Midbrain (tissue), 1 donor: ENCODE measurements around the gene NAT16.
"Not testable (repeated sequence)": the region's sequence is repeated elsewhere in the genome, so short reads cannot be mapped to it uniquely, and the experiment has no call there.

Experiments
- DNase-seq: peaks from one replicate; lab custom pipeline; 2025; lab: John Stamatoyannopoulos, UW

Gene NAT16

DNA sequence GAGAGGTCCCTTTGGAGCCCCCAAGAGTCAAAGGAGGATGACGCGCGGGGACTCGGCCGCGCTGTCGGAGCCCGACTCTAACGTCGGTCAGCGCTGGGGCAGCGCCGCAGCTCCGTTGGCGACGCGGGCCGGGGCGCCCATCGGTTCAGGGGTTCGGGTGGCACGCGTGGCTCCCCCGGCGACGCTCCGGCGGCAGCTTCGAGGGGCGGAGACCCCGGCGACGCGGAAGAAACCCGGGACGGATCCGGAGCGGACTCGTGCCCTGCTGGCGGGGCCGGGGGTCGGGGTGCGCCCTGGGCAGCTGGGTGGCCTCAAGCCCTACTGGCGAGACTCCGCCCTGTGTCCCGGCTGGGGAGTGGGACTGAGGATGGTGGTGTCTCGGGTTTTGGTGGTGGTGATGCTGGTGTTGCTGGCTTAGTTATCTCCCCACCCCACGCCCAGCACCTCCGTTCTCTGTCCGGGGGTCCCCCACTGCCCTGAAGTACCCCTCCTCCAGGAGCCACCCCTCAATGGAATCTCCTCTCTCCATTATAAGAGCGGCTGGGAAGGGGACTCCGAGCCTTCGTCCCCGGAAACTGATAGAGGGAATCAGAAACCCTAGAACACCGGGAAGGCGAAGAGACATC is at the start of gene NAT16:
TSS of gene NAT16 (minus strand) at position 164 of the 626 bp plus-strand sequence. CDS start 5,486 bp downstream, outside the sequence.
- no peak for DNase-seq

DNA sequence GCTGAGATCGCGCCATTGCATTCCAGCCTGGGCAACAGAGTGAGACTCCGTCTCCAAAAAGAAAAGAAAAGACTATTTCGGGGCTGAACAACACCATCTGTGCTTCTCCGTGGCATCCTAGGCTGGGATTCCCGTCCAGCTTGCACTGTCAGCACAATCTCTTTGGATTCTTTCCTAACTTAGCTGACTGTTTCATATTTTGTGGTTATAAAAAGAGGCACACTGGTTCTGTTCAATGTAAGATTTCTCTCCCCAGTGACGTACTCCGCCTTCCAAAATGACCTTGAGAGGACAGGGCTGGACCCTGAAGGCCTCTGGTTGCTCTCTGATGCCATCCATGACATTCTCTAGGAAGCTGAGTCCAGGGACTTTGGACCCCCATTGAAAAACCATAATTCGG is 46.6 kb upstream of the NAT16 start:
- DNase-seq: no peak

DNA sequence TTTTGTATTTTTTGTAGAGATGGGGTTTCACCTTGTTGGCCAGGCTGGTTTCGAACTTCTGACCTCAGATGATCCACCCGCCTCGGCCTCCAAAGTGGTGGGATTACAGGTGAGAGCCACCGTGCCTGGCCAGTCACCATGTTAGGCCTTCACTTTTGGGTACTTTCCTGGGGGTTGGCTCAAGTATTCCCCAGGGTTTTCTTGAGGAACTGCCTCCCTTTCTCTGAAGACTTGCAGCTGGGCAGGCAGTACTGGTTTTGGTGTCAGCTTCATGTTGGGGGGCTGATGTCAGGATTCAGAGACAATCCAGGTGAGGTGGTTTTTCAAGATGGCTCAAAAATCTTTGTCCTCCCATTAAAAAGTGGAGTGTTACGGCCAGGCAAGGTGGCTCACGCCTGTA is 45.6 kb upstream of the NAT16 start:
- no peak for DNase-seq

DNA sequence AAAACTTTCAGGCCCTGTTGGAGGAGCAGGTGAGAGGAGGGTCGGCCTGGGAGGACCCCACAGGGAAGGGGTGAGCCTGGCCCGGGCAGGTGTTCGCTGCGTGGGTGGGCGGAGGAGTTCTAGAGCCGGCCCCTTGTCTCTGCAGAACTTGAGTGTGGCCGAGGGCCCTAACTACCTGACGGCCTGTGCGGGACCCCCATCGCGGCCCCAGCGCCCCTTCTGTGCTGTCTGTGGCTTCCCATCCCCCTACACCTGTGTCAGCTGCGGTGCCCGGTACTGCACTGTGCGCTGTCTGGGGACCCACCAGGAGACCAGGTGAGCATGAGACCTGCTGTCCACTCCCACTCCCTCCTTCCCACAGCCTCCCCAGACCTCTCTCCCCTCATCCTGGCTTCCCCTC is 43.4 kb upstream of the NAT16 start:
- no peak for DNase-seq

DNA sequence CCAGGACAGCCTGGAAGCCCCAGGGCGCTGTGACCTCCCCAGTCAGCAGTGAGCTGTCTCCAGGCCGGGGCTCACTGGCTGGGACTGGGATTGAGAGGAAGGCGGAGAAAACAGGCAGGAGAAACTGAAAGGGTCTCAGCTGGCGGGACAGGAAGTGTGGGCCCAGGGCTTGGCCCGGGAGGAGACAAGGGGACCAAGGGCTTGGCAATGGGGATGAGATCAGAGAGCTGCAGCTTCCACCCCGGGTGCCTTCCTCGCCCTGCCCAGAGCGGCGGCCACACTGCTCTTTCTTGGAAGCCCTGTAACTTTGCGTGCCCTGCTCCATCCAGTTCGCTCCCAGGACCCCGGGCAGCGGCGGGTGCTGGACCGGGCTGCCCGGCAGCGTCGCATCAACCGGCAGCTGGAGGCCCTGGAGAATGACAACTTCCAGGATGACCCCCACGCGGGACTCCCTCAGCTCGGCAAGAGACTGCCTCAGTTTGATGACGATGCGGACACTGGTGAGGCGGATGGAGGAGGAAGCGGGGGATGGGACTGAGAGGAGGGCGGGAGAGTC is 42.3 kb upstream of the NAT16 start:
- DNase-seq: no peak

DNA sequence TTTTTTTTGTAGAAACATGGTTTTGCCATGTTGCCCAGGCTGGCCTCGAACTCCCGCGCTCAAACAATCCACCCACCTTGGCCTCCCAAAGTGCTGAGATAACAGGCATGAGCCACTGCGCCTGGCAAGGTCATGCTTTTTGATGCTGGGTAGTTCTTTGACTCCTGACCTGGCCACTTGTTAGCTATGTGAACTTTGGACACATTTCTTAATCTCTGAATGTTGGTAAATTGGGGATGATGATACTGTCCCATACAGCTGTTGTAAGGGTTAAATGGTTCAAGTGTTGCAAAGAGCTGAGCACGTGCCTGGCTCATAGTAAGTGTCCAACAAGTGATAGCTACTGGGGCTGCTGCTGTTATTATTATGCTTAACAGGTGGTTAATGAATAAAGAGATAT is 40.2 kb upstream of the NAT16 start:
- DNase-seq: no peak

DNA sequence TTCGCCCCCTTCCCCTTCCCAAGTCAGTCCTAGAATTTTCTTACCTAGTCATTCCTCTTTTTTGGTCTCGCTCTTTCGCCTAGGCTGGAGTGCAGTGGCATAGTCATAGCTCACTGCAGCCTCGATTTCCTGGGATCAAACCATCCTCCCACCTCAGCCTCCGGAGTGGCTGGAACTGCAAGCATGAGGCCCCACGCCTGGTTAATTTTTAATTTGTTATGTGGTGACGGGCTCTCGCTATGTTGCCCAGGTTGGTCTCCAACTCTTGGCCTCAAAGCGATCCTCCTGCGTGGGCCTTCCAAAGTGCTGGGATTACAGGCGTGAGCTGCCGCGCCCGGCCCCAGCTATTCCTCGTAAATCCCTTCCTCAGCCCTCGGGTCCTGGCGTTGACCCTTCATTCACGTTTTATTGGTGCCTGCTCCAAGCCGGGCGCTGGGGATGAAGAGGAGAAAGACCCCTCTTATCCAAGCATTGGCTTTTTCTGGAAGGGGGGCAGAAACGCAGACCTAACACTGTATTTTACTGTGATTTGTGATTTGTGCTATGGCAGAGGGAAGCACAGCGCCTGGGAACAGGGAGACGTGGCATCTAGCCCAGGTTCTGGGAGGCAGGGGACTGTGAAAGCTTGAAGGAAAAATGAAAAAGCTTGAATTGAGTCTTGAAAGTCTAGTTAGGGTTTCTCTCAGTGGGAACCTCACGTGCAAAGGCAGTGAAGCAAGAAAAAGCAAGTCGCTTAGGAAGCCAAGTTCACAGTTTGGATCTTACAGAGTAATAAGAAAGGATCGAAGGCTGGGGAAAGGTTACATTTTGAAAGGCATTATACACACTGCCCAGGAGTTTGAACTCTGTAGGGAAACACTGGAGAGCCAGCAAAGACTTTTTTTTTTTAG is 38.4 kb upstream of the NAT16 start:
- no peak for DNase-seq

DNA sequence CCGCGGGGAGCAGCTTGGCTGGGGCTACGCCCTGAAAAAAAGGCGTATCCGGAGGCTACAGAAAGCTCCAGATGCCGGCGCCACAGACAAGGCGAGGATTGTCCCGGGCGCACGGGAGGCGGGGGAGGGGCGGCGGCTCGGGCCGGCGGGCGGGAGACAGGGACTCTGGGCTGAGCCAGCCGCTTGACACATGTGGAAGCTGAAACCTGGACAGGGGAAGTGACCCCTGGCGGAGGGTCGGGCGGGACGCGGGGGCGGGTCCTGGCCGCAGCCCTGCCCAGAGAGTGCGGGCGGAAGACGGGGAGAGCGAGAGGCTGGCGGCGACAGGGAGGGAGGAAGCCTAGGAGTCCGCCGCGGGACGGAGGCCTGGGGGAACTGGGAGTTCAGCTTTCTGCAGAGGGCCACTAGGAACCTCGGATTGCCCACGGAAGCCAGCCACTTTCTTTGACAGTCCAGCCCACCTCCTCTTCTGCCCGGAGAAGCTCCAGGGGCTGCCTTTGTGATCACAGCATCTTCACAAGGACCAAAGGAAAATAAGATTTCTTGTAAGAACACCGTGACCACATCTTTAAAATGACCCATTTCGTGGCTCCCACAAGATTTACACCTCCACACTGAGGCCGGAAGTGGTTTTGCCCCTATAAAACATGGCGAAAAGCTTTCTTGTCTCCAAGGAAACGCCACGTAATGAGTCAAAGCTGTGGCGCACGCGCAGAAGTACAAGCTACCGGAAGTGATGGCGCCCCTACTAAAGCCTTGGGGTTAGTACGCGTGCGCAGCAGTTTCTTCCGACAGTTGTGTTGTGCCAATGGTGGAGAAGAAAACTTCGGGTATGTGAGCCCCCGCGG is 37.5 kb upstream of the NAT16 start, which contains the start of the genes PLOD3 and ZNHIT1:
TSS of gene PLOD3 (minus strand) at position 194 of the 848 bp plus-strand sequence. CDS start 307 bp downstream, outside the sequence.
TSS of gene ZNHIT1 (plus strand) at position 778 of the 848 bp plus-strand sequence. CDS start at position 809, 31 bp downstream.
- peak; percentile 98 for DNase-seq

DNA sequence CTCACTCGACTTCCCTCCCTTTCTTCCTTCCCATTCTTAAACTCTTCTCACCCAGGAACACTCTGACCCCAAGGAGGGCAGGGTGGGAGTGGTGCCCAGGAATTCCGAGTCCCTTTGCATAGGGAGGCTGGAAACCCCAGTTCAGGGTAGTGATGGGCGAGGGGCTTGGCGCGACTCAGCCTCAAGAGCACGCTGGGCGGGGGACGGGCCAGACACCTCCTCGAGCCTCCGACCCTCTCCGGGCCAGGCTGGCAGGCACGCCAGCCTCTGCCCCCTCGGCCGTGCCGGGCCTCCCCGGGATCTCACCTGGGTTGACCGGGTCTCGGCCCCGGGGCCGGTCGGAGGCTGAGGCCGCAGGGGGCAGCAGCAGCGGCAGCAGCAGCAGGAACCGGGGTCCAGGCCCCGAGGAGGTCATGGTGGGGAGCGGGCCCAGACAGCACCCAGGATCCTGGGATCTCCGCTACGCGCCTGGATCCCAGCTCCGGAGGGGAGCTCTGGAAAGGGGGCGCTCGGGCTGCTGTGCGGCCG is 36.8 kb upstream of the NAT16 start:
- no peak for DNase-seq

DNA sequence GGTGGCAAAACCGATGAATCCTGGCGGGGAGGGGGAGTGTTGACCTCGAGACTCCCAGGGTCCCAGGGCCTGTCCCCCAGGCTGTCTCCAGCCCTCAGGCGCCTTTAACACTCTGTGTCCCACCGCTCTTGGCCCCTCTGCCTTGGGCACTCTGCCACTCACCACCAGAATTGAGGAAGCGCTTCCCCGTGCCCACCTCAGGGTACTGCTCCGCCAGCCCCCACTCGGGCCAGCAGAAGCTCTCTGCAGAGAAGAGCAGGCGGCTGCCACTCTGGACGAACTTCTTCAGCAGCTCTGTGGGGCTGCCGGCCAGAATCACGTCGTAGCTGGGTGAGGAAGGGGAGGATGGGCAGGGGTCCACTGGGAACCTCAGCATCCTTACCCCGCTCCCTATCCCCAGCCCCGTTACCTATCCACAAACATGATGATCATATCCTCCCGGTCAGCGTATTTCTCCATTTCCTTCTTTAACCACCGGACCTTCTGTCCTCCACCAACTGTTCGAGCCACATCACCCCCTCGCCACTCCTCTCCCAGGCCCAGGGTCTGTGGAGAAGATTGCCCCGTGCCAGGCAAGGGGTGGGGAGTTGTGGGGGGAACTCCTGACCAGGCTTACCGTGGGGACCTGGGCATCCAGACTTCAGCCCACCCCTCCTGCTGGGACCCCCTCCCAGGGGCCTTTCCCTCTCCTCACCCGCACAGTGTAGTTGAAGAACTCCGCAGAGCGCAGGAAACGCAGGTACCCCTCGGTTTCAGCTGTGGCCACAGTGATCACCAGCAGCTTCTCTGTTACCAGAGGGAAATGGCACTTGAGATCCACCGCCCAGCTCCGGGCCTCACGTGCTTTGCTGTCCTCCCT is 36.1 kb upstream of the NAT16 start:
- no peak for DNase-seq

DNA sequence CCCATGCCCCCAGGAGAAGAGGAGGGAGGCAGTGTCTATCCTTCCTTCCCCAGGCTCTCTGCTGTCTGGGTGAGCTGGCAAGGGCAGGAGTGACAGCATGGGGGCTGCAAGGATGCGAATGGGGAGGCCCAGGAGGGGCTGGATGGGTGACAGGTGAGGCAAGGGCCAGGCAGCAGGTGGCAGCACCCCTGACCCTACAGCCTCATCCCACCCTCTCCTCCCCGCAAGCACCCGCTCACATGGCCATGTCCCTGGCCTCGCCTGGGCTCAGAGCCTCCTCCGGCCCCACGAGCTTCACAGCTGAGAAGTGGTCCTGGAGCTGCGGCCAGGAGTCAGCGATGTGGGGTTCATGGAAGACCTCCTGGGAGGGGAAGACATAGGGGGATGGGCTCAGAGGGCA is 31.9 kb upstream of the NAT16 start:
- no peak for DNase-seq

DNA sequence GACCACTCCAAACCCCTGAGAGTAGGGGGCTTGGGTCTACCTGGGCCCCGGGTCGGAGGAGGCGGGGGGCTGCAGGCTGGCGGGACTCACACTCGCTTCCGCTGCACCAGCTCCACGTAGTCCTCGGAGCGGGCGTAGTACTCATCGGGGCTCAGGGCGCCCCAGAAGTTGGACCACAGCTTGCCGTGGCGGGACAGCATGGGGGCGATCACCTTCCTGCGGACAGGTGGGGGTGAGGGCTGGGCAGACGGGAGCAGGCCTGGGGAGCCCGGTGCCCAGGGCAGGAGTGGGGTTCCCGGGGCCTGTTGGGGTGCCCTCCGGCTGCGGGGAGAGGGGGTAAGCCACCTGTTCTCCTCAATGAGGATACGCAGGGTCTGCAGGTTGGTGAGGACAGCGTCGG is 31.4 kb upstream of the NAT16 start:
- no peak for DNase-seq

DNA sequence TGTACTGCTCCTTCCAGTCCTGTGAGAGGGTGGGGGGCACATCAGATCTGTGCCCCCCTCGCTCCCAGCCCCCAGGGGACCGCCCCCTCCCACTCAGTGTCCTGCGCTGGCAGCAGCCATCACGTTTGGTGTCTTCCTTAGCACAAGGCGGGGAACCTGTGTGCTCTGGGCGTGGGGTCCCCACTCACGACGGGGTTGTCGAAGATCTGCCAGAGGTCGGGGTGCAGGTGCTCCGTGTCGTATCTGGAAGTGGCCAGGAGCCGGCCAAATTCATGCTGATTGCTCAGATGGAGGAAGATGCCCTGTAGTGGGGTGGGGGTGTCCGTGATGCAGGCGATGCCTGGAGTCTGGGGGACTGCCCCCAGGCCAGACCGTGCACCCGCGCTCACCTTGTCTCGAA is 30.1 kb upstream of the NAT16 start:
- no peak for DNase-seq

DNA sequence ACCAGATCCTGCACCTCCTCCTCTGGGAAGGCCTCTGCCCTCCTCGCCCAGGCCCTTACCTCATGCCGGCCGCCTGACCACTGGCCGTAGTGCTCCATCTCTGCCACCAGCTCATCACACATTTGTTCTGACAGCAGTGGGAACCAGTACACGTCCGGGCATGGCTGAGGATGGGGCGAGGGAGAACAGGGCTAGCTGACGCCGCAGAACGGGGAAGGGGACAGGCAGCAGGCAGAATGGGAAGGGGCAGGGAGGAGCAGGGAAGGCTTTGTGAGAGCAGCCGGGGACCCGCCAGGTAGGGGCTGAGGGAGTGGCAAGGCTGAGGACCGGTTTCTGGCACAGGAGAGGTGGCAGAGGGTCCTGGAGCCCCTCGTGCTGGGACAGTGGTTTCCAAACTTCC is 28.7 kb upstream of the NAT16 start:
- DNase-seq: no peak

DNA sequence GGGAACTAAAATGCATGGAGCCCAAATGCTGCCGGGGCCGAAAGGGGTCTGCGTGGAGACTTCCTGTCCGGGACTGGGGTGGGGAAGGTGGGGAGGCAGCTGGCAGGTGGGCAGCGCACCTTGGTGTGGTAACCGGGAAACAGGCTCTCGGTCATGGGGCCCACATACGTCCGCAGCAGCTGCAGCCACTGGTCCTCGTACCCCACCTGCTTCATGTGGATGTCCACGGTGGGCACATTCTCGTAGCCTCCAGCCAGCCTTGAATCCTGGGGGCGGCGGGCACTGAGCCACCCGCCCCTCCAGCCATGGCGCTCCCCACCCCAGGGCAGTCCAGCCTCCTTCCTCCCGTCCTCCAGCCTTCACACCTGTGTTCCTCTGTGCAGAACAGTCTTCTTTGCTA is 27.4 kb upstream of the NAT16 start:
- DNase-seq: no peak

DNA sequence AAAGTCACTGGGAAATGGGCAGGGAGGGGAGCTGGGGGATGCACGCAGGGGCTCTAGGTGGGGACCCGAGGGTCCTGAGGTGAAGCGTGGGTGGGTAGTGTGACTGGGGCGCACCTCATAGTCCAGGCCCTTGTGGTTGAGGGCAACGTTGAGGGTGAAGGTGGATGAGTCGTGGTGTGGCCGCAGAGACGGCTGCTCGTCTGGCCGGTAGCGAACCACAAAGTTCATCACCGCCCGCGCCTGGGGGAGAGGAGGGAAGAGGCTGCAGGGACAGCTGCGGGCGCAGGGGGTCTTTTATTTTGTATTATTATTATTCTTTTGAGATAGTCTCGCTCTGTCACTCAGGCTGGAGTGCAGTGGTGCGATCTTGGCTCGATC is 26.6 kb upstream of the NAT16 start:
- no peak for DNase-seq

DNA sequence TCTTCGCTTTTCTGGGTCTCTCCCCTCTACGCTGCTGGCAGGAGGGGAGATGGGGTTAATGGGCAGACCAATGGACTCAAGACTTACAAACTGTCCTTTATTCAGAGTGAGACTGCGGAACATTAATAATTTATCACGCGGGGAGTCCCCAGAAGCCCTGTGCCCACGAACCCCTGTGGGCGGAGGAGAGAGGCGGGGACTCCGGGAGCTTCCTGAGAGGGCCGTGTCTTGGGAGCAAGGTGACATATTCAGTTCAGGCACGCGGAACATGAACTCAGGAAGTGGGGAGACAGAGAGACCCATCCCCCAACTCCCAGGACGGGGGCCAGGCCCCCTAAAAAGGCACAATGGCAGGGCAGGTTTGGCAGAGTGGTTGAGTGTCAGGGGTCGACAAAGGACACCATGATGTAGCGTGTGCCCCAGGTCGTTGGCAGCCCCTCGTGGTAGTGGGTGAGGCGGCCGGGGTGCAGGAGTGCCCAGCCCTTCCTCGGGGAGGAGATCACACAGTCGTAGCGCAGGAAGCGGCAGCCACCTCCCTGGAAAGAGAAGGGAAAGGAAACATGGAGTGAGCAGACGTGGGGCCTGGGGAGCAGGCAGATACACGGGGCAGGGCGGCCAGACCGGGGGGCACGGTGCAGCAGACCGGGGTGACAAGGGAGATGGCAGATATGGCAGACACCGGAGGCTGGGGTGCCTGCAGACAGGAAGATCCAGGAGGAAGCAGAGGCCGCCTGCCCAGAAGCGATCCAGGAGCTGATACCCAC is 26.0 kb upstream of the NAT16 start:
- DNase-seq: no peak

DNA sequence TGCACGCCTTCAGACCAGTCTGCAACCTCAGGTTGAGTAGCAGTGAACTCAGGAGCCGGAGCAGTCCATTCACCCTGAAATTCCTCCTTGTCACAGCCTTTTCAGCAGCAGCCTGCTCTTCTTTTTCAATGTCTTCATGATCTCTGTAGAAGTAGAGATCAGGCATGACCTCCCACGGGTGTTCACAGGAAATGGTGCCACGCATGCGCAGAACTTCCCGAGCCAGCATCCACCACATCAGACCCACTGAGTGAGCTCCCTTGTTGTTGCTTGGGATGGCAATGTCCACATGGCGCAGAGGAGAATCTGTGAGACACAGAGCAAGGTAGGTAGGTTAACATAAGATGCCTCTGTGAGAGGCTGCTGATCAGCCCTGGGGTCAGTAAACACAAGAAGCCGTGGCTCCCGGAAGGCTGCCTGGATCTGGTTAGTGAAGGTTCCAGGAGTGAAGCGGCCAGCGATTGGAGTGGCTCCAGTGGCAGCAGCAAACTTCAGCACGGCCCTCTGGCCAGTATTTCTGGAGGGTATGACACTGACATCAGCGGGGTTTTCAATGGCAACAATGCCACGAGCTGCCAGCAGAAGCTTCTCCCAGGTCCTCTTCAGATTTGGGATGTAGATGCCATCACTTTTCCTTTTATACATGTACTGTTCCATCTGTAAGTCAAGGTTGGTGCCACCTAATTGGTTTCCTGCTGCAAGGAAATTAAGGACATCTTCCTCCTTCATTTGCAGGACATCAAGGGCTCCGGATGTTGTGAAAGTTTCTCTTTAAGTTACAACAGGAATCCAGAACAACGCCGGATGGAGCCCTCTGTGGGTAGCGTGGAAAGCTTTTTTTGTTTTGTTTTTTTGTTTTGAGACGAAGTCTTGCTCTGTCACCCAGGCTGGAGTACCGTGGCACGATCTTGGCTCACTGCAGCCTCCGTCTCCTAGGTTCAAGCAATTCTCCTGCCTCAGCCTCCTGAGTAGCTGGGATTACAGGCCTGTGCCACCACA is 23.9 kb upstream of the NAT16 start:
- not testable (repeated sequence) for DNase-seq

DNA sequence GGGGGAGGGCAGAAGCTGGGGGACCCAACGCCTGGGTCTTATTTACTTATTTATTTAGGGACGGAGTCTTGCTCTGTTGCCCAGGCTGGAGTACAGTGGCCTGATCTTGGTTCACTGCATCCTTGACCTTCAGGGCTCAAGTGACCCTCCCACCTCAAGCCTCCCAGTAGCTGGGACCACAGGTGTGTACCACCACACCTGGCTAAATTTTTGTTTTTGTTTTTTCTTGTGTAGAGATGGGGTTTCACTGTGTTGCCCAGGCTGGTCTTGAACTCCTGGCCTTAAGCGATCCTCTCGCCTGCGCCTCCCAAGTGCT is 22.5 kb upstream of the NAT16 start:
- no peak for DNase-seq
